NCI-H1105 (cell line): Measurements from ENCODE around the gene COL12A1.

Source experiments
- DNase-seq: peaks from one replicate; lab custom pipeline; 2025; lab: John Stamatoyannopoulos, UW

COL12A1 gene

GRCh38 chr6:75142721-75143120, 63.1 kb downstream of the COL12A1 start:
- DNase-seq, result no peak

- no peak for DNase-seq
Measured at GRCh38 chr6:75135876-75136275, 70.0 kb downstream of the COL12A1 start.

GRCh38 chr6:75135450-75135849, 70.4 kb downstream of the COL12A1 start:
- no peak for DNase-seq

GRCh38 chr6:75130784-75131183, 75.1 kb downstream of the COL12A1 start:
- DNase-seq, result no peak

- no peak for DNase-seq
Measured at GRCh38 chr6:75128878-75129570, 76.8 kb downstream of the COL12A1 start.

- no peak for DNase-seq
Measured at GRCh38 chr6:75126518-75126917, 79.3 kb downstream of the COL12A1 start.

GRCh38 chr6:75124983-75125382, 80.9 kb downstream of the COL12A1 start:
- no peak for DNase-seq

- no peak for DNase-seq
Measured at GRCh38 chr6:75124085-75124484, 81.8 kb downstream of the COL12A1 start.

- no peak for DNase-seq
Measured at GRCh38 chr6:75118925-75119515, 86.8 kb downstream of the COL12A1 start.

- DNase-seq, result no peak
Measured at GRCh38 chr6:75117701-75118100, 88.2 kb downstream of the COL12A1 start.

- no peak for DNase-seq
Measured at GRCh38 chr6:75116946-75117345, 88.9 kb downstream of the COL12A1 start.

- DNase-seq, result no peak
Measured at GRCh38 chr6:75115481-75115880, 90.4 kb downstream of the COL12A1 start.

- no peak for DNase-seq
Measured at GRCh38 chr6:75114806-75115205, 91.0 kb downstream of the COL12A1 start.

GRCh38 chr6:75114195-75114594, 91.7 kb downstream of the COL12A1 start:
- no peak for DNase-seq

- DNase-seq, result no peak
Measured at GRCh38 chr6:75113446-75113845, 92.4 kb downstream of the COL12A1 start.

GRCh38 chr6:75109765-75110164, 96.1 kb downstream of the COL12A1 start:
- no peak for DNase-seq

- DNase-seq, result no peak
Measured at GRCh38 chr6:75109022-75109421, 96.8 kb downstream of the COL12A1 start.

GRCh38 chr6:75108333-75108974, 97.4 kb downstream of the COL12A1 start:
- DNase-seq, result no peak

- DNase-seq, result no peak
Measured at GRCh38 chr6:75107913-75108312, 97.9 kb downstream of the COL12A1 start.

- DNase-seq, result no peak
Measured at GRCh38 chr6:75106426-75106825, 99.4 kb downstream of the COL12A1 start.

- no peak for DNase-seq
Measured at GRCh38 chr6:75103431-75103830, 102.4 kb downstream of the COL12A1 start.

- no peak for DNase-seq
Measured at GRCh38 chr6:75102301-75102700, 103.6 kb downstream of the COL12A1 start.

GRCh38 chr6:75101896-75102295, 104.0 kb downstream of the COL12A1 start:
- no peak for DNase-seq
